Duodenal mucosa (tissue), 2 donors: Measurements from ENCODE around the gene MACF1.
"Not testable (repeated sequence)": the region's sequence is repeated elsewhere in the genome, so short reads cannot be mapped to it uniquely, and the experiment has no call there.

Experiments used
- H3K27ac ChIP-seq: one replicate; pipeline ENCODE4 v1.7.0; 2013; ENCODE audit warnings: low read depth, low read length
- H3K27me3 ChIP-seq, 2 donors: one replicate each; pipeline ENCODE4 v1.7.0; 2013; ENCODE audit warnings: low read length in 2 of 2, control low read depth in 1 of 2; ENCODE audit not compliant: insufficient read depth in 2 of 2, control insufficient read depth in 1 of 2
- H3K36me3 ChIP-seq, 2 donors: one replicate each; pipeline ENCODE4 v1.7.0; 2013; ENCODE audit warnings: low read length in 2 of 2, control low read depth in 1 of 2; ENCODE audit not compliant: insufficient read depth in 2 of 2, control insufficient read depth in 1 of 2
- H3K4me1 ChIP-seq, 2 donors: one replicate each; pipeline ENCODE4 v1.7.0; 2013; ENCODE audit warnings: low read length in 2 of 2, control low read depth in 1 of 2; ENCODE audit not compliant: insufficient read depth in 2 of 2, control insufficient read depth in 1 of 2
- H3K4me3 ChIP-seq, 2 donors: one replicate each; pipeline ENCODE4 v1.7.0; 2013; ENCODE audit warnings: low read length in 2 of 2, low read depth in 1 of 2
- H3K9ac ChIP-seq, 2 donors: one replicate each; pipeline ENCODE4 v1.7.0; 2013; ENCODE audit warnings: low read length in 2 of 2, low read depth in 1 of 2
- H3K9me3 ChIP-seq, 2 donors: one replicate each; pipeline ENCODE4 v1.7.0; 2013; ENCODE audit warnings: low read length in 2 of 2, control low read depth in 1 of 2; ENCODE audit not compliant: control insufficient read depth in 1 of 2

The MACF1 gene

GRCh38 chr1:39525366-39526165 is 321.1 kb downstream of the MACF1 start:
- no peak overlapping the region for H3K9ac ChIP-seq
- H3K4me1 ChIP-seq = no peaks in the 10 kb centered on the region
- no peak overlapping the region for H3K4me3 ChIP-seq
- no peaks in the 10 kb centered on the region for H3K9me3 ChIP-seq
- no peaks in the 10 kb centered on the region for H3K27me3 ChIP-seq
- no peak overlapping the region for H3K27ac ChIP-seq
- peaks cover 11 to 21% of the 10 kb centered on the region in 2 donors for H3K36me3 ChIP-seq

GRCh38 chr1:39526466-39527189 is 322.1 kb downstream of the MACF1 start:
- no peaks in the 10 kb centered on the region for H3K4me1 ChIP-seq
- H3K36me3 ChIP-seq = peaks cover 11 to 31% of the 10 kb centered on the region in 2 donors
- no peak overlapping the region for H3K27ac ChIP-seq
- H3K27me3 ChIP-seq = no peaks in the 10 kb centered on the region
- no peaks in the 10 kb centered on the region for H3K9me3 ChIP-seq
- no peak overlapping the region for H3K9ac ChIP-seq
- no peak overlapping the region for H3K4me3 ChIP-seq

- H3K27me3 ChIP-seq, H3K4me3 ChIP-seq, H3K27ac ChIP-seq, H3K9ac ChIP-seq, H3K9me3 ChIP-seq, H3K4me1 ChIP-seq: not testable (repeated sequence)
- H3K36me3 ChIP-seq = peaks cover 11 to 36% of the 10 kb centered on the region in 2 donors
These were observed 322.7 kb downstream of the MACF1 start for GRCh38 chr1:39527190-39527579.

GRCh38 chr1:39528082-39528481 is 323.6 kb downstream of the MACF1 start:
- Histone ChIP-seq H3K4me1 (no peaks in the 10 kb centered on the region), H3K9me3 (no peaks in the 10 kb centered on the region), H3K27ac (no peak overlapping the region), H3K9ac (no peak overlapping the region), H3K36me3 (peaks cover 11 to 37% of the 10 kb centered on the region in 2 donors), H3K4me3 (no peak overlapping the region), H3K27me3 (no peaks in the 10 kb centered on the region)

GRCh38 chr1:39529901-39530535 is 325.5 kb downstream of the MACF1 start:
- no peak overlapping the region for H3K27ac ChIP-seq
- no peaks in the 10 kb centered on the region for H3K4me1 ChIP-seq
- H3K4me3 ChIP-seq = no peak overlapping the region
- H3K9ac ChIP-seq = no peak overlapping the region
- H3K36me3 ChIP-seq = peaks cover 11 to 36% of the 10 kb centered on the region in 2 donors
- H3K27me3 ChIP-seq = no peaks in the 10 kb centered on the region
- no peaks in the 10 kb centered on the region for H3K9me3 ChIP-seq

- H3K27ac ChIP-seq = no peak overlapping the region
- H3K9me3 ChIP-seq = no peaks in the 10 kb centered on the region
- H3K9ac ChIP-seq = no peak overlapping the region
- H3K27me3 ChIP-seq = no peaks in the 10 kb centered on the region
- no peak overlapping the region for H3K4me3 ChIP-seq
- no peaks in the 10 kb centered on the region for H3K4me1 ChIP-seq
- peaks cover 11 to 36% of the 10 kb centered on the region in 2 donors for H3K36me3 ChIP-seq
These were observed 327.0 kb downstream of the MACF1 start for GRCh38 chr1:39531526-39531925.

GRCh38 chr1:39533442-39533841 is 328.9 kb downstream of the MACF1 start:
- no peak overlapping the region for H3K9ac ChIP-seq
- no peaks in the 10 kb centered on the region for H3K27me3 ChIP-seq
- H3K27ac ChIP-seq = no peak overlapping the region
- no peak overlapping the region for H3K4me3 ChIP-seq
- H3K9me3 ChIP-seq = no peaks in the 10 kb centered on the region
- H3K36me3 ChIP-seq = peaks cover 0 to 31% of the 10 kb centered on the region in 2 donors
- H3K4me1 ChIP-seq = no peaks in the 10 kb centered on the region
